Stimulated activated CD8-positive, alpha-beta memory T cell treated with anti-CD3 and anti-CD28 coated beads, Interleukin-12 subunit alpha, Interleukin-12 subunit beta, amount 100 ng/mL, for 24 hours (primary cell): ENCODE data around the gene ADAMTSL4.

Experiments used
- DNase-seq: peaks from one replicate; pipeline ENCODE4 v3.0.0-alpha.2; 2020; ENCODE audit errors: extremely low read depth

Gene ADAMTSL4

GRCh38 chr1:150534002-150534401 lies 15.2 kb upstream of the ADAMTSL4 start:
- DNase-seq, result no peak

GRCh38 chr1:150535511-150536287 lies 13.5 kb upstream of the ADAMTSL4 start:
- no peak for DNase-seq

- no peak for DNase-seq
These were observed 12.1 kb upstream of the ADAMTSL4 start for GRCh38 chr1:150536836-150537731.

- DNase-seq, result no peak
These were observed 11.2 kb upstream of the ADAMTSL4 start for GRCh38 chr1:150537732-150538684.

- DNase-seq, result no peak
These were observed 5.6 kb upstream of the ADAMTSL4 start for GRCh38 chr1:150543500-150544143.

- no peak for DNase-seq
These were observed 5.0 kb upstream of the ADAMTSL4 start for GRCh38 chr1:150544204-150544603.

- DNase-seq, result no peak
These were observed 3.6 kb upstream of the ADAMTSL4 start for GRCh38 chr1:150545486-150546032.

GRCh38 chr1:150546294-150546937 lies 2.8 kb upstream of the ADAMTSL4 start:
- no peak for DNase-seq

GRCh38 chr1:150548324-150548631 lies 930 bp upstream of the ADAMTSL4 start:
- no peak for DNase-seq

GRCh38 chr1:150549496-150550221 lies 451 bp downstream of the ADAMTSL4 start:
- no peak for DNase-seq

- DNase-seq, result no peak
These were observed 1.2 kb downstream of the ADAMTSL4 start for GRCh38 chr1:150550222-150551050.

- no peak for DNase-seq
These were observed 2.0 kb downstream of the ADAMTSL4 start for GRCh38 chr1:150551051-150551783.

GRCh38 chr1:150551784-150552127 lies 2.5 kb downstream of the ADAMTSL4 start:
- no peak for DNase-seq

- DNase-seq, result no peak
These were observed 3.1 kb downstream of the ADAMTSL4 start for GRCh38 chr1:150552128-150552910.

GRCh38 chr1:150552911-150553289 lies 3.7 kb downstream of the ADAMTSL4 start:
- DNase-seq, result no peak

GRCh38 chr1:150553392-150554085 lies 4.3 kb downstream of the ADAMTSL4 start:
- DNase-seq, result no peak

- no peak for DNase-seq
These were observed 4.9 kb downstream of the ADAMTSL4 start for GRCh38 chr1:150554086-150554452.
